GM12865 (cell line): ENCODE results near the gene SRRM2.
"Not testable (repeated sequence)": the region's sequence is repeated elsewhere in the genome, so short reads cannot be mapped to it uniquely, and the experiment has no call there.

ENCODE experiments used
- DNase-seq: peaks from one replicate; pipeline ENCODE4 v3.0.0; 2010; ENCODE audit warnings: low read depth
- H3K4me3 ChIP-seq: 2 replicates; pipeline ENCODE4 v1.5.1; 2011; ENCODE audit warnings: mild to moderate bottlenecking, low read depth, low read length, control low read depth
- CTCF ChIP-seq: IDR thresholded peaks from 2 replicates; pipeline ENCODE4 v1.5.1; 2011; ENCODE audit warnings: low read length, control low read depth, low read depth, inconsistent platforms; ENCODE audit not compliant: insufficient read depth; ENCODE audit errors: missing control alignments

SRRM2 gene

GRCh38 chr16:2720064-2720457 is 32.4 kb upstream of the SRRM2 start, which contains the start of gene PRSS27:
TSS of gene PRSS27 (minus strand) at chr16:2720224. CDS start at chr16:2720160, 64 bp downstream.
- H3K4me3 ChIP-seq: peak within 1 kb of the TSS; percentile 70
- no peak for DNase-seq
- no peak for TF ChIP-seq CTCF

- DNase-seq: peak; percentile 94
- peak overlapping the region; percentile 70 for H3K4me3 ChIP-seq
- TF ChIP-seq CTCF: peak; percentile 68
These were observed 31.5 kb upstream of the SRRM2 start for GRCh38 chr16:2720719-2721633.

DNA sequence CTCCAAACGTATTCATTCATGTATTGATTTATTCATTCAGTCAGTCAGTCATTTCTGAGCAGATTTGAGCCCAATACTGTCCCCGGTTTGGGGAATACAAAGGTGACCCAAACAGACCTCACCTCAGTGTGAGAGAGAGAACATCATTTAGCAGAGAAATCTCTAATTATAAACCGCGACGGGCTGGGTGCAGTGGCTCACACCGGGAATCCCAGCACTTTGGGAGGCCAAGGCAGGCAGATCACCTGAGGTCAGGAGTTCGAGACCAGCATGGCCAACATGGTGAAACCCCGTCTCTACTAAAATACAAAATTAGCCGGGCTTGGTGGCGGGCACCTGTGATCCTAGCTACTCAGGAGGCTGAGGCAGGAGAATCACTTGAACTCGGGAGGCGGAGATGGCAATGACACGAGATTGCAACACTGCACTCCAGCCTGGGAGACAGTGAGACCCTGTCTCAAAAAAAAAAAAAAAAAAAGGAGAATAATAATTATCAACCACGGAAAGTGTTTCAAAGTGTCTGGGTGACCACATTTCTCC is 30.7 kb upstream of the SRRM2 start:
- peak overlapping the region; percentile 57 for H3K4me3 ChIP-seq
- not testable (repeated sequence) for DNase-seq

GRCh38 chr16:2724088-2724676 is 28.3 kb upstream of the SRRM2 start:
- DNase-seq: no peak
- no peak for TF ChIP-seq CTCF
- no peak overlapping the region for H3K4me3 ChIP-seq

- no peak overlapping the region for H3K4me3 ChIP-seq
- TF ChIP-seq CTCF: no peak
- no peak for DNase-seq
These were observed 27.6 kb upstream of the SRRM2 start for GRCh38 chr16:2724816-2725348.

DNA sequence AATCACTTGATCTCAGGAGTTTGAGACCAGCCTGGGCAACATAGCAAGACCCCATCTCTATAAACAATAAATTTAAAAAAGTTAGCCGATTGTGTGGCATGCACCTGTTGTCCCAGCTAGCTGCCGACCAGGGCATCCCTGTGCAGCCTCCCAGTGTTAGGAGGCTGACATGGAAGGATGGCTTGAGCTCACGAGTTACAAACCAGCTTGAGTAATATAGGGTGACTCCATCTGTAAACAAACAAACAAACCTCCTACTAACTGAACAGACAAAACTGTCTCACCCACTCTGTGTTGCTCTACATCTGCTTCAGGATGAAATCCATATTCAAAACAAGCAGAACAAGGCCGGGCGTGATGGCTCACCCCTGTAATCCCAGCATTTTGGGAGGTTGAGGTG is 25.5 kb upstream of the SRRM2 start:
- TF ChIP-seq CTCF: no peak
- no peak for DNase-seq
- H3K4me3 ChIP-seq: no peak overlapping the region

DNA sequence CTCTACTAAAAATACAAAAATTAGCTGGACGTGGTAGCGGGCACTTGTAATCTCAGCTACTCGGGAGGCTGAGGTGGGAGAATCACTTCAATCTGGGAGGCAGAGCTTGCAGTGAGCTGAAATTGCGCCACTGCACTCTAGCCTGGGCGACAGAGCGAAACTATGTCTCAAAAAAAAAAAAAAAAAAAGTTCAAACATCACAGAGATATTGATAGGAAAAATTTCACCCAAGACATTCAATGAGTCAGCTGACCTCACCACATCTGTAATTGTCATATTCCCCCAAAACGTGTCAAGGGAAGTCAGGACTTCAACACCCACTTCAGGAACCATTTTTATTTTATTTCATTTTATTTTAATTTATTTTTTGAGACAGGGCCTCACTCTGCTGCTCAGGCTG is 24.4 kb upstream of the SRRM2 start:
- H3K4me3 ChIP-seq: no peak overlapping the region
- DNase-seq: no peak
- no peak for TF ChIP-seq CTCF
